ENCODE data around the gene TICAM2. TPM values are rescaled to one million over a fixed set of nuclear protein-coding genes. Genes with fewer than 3 reads are reported as not detected.

Gene TICAM2
- total RNA-seq, 1 donor from 2014 or later, result 5.8 TPM

DNA sequence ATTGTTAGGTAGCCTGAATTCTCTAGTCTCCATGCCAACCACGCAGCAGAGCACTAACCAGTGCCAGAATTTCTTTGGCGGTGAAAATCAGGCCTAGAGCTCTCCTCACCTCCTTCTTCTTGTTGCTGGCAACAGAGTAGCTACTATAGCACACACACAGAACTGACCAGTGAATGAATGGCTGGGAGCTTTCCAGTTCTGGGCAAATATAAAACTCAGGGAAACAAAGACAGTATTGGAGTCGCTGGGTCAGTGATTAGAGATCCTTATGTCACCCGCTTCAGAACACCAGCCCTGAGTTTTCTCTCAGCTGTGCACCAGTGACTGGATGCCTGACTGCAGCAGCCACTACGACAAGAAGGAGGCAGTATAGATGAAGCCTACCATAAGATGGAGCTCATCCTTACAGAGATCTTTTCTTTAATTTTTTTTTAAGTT, 30.8 kb downstream of the TICAM2 start:
- no peaks in the 10 kb centered on the region for H3K36me3 ChIP-seq
- intact Hi-C loops (cut with DNase I), result loop anchor here (5.0 kb wide), 1 partner anchor 264 kb away; no protein-coding TSS in a partner anchor
- no peaks in the 10 kb centered on the region for H3K9me3 ChIP-seq
- DNase-seq, result no peak
- ATAC-seq, result no peak
- TF ChIP-seq, protein P1, sequence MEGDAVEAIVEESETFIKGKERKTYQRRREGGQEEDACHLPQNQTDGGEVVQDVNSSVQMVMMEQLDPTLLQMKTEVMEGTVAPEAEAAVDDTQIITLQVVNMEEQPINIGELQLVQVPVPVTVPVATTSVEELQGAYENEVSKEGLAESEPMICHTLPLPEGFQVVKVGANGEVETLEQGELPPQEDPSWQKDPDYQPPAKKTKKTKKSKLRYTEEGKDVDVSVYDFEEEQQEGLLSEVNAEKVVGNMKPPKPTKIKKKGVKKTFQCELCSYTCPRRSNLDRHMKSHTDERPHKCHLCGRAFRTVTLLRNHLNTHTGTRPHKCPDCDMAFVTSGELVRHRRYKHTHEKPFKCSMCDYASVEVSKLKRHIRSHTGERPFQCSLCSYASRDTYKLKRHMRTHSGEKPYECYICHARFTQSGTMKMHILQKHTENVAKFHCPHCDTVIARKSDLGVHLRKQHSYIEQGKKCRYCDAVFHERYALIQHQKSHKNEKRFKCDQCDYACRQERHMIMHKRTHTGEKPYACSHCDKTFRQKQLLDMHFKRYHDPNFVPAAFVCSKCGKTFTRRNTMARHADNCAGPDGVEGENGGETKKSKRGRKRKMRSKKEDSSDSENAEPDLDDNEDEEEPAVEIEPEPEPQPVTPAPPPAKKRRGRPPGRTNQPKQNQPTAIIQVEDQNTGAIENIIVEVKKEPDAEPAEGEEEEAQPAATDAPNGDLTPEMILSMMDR (IDR thresholded peaks at IDR 0.05), result no peak
- no peak overlapping the region for H3K27ac ChIP-seq
- no peaks in the 10 kb centered on the region for H3K4me1 ChIP-seq
- no peak overlapping the region for H3K4me3 ChIP-seq
- no peaks in the 10 kb centered on the region for H3K27me3 ChIP-seq (ENCODE audit: low read depth)

DNA sequence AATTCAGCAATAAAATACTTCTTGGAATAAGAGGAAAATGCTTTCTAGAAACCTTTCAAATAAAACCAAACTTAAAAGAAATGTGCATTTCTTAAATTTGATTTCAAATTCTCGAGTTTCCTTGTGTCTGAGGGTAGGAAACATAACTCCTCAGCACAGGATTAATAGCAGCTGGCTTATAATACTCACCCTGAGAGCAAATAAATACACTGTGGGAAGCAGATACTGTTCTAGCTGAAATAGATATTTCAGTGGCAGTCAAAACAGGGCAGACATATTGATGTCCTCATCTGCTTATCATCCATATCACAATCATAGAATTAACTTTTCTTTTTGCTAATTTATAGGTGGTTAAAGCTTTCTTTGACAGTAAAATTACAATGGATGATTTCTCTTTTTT, 33.6 kb downstream of the TICAM2 start:
- no peaks in the 10 kb centered on the region for H3K4me1 ChIP-seq
- no peaks in the 10 kb centered on the region for H3K27me3 ChIP-seq (ENCODE audit: low read depth)

DNA sequence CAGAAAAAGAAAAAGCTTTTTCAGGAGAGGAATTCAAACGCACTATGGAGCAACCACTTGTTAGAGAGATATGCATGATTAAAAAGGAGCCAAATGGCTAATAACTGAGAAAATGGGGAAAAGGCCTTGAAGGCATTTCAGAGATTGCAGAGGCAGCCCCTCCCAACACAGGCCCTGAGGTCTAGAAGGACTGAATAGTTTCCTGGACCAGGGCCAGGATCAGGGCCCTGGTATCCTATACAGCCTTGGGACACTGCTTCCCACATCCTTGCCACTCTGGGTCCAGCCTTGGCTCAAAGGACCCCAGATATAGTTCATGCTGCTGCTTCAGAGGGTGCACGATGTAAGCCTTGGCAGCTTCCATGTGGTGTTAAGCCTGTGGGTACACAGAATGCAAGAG, 37.0 kb downstream of the TICAM2 start:
- Histone ChIP-seq H3K27ac (no peak overlapping the region), H3K4me3 (no peak overlapping the region), H3K4me1 (no peaks in the 10 kb centered on the region), H3K27me3 (ENCODE audit: low read depth) (no peaks in the 10 kb centered on the region), H3K9me3 (no peaks in the 10 kb centered on the region), H3K36me3 (no peaks in the 10 kb centered on the region)
- ATAC-seq, result no peak
- intact Hi-C loops (cut with DNase I), result no loop called here
- TF ChIP-seq, protein P1 (IDR thresholded peaks at IDR 0.05), result no peak
- no peak for DNase-seq

More for the DNA sequence above, 33.6 kb downstream of the TICAM2 start:
- Histone ChIP-seq H3K4me3 (no peak overlapping the region), H3K27ac (no peak overlapping the region), H3K36me3 (no peaks in the 10 kb centered on the region), H3K9me3 (no peaks in the 10 kb centered on the region)
- TF ChIP-seq, protein P1 (IDR thresholded peaks at IDR 0.05), result no peak
- intact Hi-C loops (cut with DNase I), result no loop called here
- no peak for DNase-seq
- ATAC-seq, result no peak

DNA sequence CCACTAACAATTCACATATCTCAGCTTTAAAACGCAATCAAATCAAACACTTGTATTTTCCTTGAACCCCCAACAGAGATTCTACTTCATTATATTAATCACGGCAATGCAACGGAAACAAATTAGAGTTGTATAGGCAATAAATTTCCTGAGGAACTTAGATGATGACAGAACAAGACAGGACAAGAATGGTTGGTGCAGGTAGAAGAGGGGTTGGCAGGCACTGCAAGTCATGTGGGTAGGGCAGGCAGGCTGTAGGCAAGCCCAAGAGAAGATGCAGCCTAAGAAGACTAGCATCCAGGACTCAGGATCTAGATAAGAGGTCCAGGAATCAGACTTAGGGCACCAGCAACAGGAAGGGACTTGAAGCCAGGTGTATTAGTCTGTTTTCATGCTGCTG, 41.1 kb downstream of the TICAM2 start:
- peaks cover 18% of the 10 kb centered on the region for H3K4me1 ChIP-seq
- DNase-seq, result no peak
- no peak for ATAC-seq
- no peak overlapping the region for H3K4me3 ChIP-seq
- H3K9me3 ChIP-seq, result no peaks in the 10 kb centered on the region
- TF ChIP-seq, protein P1 (IDR thresholded peaks at IDR 0.05), result no peak
- no peaks in the 10 kb centered on the region for H3K27me3 ChIP-seq (ENCODE audit: low read depth)
- no peak overlapping the region for H3K27ac ChIP-seq
- H3K36me3 ChIP-seq, result no peaks in the 10 kb centered on the region
- intact Hi-C loops (cut with DNase I), result no loop called here

DNA sequence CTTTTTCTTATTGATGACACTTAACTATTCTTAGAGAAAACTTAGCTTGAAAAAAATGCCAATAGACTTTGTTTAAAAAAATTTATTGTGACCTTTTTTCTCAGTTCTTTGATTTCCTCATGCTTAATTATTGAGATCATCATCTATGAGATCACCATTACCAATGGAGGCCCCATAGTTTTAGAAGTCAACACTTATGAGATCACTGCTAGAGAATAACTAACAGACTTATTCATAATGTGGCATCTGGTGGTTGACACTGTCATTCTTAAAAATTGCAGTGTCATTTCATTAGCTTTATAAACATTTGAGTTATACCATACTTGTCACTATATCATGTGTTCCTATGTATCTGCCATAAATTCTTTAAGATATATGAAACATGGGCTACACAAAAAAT, 42.8 kb downstream of the TICAM2 start:
- intact Hi-C loops (cut with DNase I), result no loop called here
- ATAC-seq, result no peak
- Histone ChIP-seq H3K9me3 (no peaks in the 10 kb centered on the region), H3K36me3 (no peaks in the 10 kb centered on the region), H3K27me3 (ENCODE audit: low read depth) (no peaks in the 10 kb centered on the region), H3K27ac (no peak overlapping the region), H3K4me1 (peaks cover 18% of the 10 kb centered on the region), H3K4me3 (no peak overlapping the region)
- TF ChIP-seq, protein P1 (IDR thresholded peaks at IDR 0.05), result no peak
- no peak for DNase-seq

All from lower lobe of right lung (tissue), 2 donors.